Measurements from ENCODE around the gene ITPR2. TPM values are rescaled to one million over a fixed set of nuclear protein-coding genes. Genes with fewer than 3 reads are reported as not detected.

The ITPR2 gene
- total RNA-seq, 4 donors from 2014 or later, result 32.6 to 87.5 (median 51.9) TPM

DNA sequence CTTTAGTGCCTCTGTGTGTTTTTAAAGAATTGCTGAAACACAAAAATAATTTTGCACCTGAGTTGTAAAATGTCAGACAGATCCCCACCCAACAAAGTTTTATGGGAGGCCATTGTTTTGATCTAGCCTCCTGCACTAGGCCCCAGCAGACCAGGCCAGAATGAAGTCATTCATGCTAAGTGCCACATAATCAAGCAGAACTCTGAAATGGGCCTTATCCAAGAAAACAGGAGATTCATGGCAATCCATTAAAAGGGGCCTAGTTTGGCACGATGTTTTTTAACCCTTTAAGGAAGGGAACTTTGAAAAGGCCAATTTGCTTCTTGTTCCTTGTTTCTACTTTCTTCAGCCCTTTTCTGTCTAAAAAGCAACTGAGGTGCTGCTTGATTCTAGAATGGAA lies 260.9 kb downstream of the ITPR2 start:
- Histone ChIP-seq H3K27me3 (no peaks in the 10 kb centered on the region), H3K9me3 (no peaks in the 10 kb centered on the region), H3K27ac (no peak overlapping the region), H3K36me3 (peaks cover 0 to 14% (median 0%) of the 10 kb centered on the region in 3 donors), H3K4me1 (no peaks in the 10 kb centered on the region), H3K4me3 (no peak overlapping the region)
- DNase-seq, result no peak
- TF ChIP-seq, protein P1, sequence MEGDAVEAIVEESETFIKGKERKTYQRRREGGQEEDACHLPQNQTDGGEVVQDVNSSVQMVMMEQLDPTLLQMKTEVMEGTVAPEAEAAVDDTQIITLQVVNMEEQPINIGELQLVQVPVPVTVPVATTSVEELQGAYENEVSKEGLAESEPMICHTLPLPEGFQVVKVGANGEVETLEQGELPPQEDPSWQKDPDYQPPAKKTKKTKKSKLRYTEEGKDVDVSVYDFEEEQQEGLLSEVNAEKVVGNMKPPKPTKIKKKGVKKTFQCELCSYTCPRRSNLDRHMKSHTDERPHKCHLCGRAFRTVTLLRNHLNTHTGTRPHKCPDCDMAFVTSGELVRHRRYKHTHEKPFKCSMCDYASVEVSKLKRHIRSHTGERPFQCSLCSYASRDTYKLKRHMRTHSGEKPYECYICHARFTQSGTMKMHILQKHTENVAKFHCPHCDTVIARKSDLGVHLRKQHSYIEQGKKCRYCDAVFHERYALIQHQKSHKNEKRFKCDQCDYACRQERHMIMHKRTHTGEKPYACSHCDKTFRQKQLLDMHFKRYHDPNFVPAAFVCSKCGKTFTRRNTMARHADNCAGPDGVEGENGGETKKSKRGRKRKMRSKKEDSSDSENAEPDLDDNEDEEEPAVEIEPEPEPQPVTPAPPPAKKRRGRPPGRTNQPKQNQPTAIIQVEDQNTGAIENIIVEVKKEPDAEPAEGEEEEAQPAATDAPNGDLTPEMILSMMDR (IDR thresholded peaks at IDR 0.05), result no peak
- no peak for TF ChIP-seq POLR2A (IDR thresholded peaks at IDR 0.05)

GRCh38 chr12:26571560-26571959 lies 261.4 kb downstream of the ITPR2 start:
- H3K4me1 ChIP-seq, result no peaks in the 10 kb centered on the region
- H3K36me3 ChIP-seq, result peaks cover 0 to 9% (median 0%) of the 10 kb centered on the region in 3 donors
- DNase-seq, result no peak
- H3K27me3 ChIP-seq, result no peaks in the 10 kb centered on the region
- TF ChIP-seq POLR2A (IDR thresholded peaks at IDR 0.05), result no peak
- TF ChIP-seq, protein P1 (IDR thresholded peaks at IDR 0.05), result no peak
- H3K27ac ChIP-seq, result no peak overlapping the region
- no peaks in the 10 kb centered on the region for H3K9me3 ChIP-seq
- H3K4me3 ChIP-seq, result no peak overlapping the region

GRCh38 chr12:26567126-26567525 lies 265.9 kb downstream of the ITPR2 start:
- TF ChIP-seq POLR2A (IDR thresholded peaks at IDR 0.05), result no peak
- TF ChIP-seq, protein P1 (IDR thresholded peaks at IDR 0.05), result no peak
- Histone ChIP-seq H3K27me3 (no peaks in the 10 kb centered on the region), H3K9me3 (no peaks in the 10 kb centered on the region), H3K27ac (no peak overlapping the region), H3K4me3 (no peak overlapping the region), H3K36me3 (peaks cover 0 to 6% (median 0%) of the 10 kb centered on the region in 3 donors), H3K4me1 (no peaks in the 10 kb centered on the region)
- no peak for DNase-seq

- no peaks in the 10 kb centered on the region for H3K9me3 ChIP-seq
- DNase-seq, result no peak
- H3K27ac ChIP-seq, result no peak overlapping the region
- TF ChIP-seq, protein P1 (IDR thresholded peaks at IDR 0.05), result no peak
- no peak for TF ChIP-seq POLR2A (IDR thresholded peaks at IDR 0.05)
- H3K36me3 ChIP-seq, result peaks cover 0 to 7% (median 0%) of the 10 kb centered on the region in 3 donors
- no peaks in the 10 kb centered on the region for H3K27me3 ChIP-seq
- no peaks in the 10 kb centered on the region for H3K4me1 ChIP-seq
- no peak overlapping the region for H3K4me3 ChIP-seq
Measured at GRCh38 chr12:26566675-26567074, 266.3 kb downstream of the ITPR2 start.

DNA sequence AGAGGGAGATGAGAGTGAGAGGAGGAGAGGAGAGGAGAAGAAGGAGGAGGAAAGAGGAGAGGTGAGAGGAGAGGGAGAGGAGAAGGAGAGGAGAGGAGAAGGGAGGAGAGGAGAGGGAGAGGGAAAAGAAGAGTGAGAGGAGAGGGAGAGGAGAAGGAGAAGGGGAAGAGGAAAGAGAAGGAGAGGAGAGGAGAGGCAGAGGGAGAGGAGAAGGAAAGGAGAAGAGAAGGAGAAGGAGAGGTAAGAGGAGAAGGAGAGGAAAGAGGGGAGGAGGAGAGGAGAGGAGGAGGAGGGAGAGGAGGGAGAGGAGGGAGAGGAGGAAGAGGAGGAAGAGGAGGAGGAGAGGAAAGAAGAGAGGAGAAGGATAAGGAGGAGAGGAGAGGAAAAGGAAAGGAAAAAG lies 266.8 kb downstream of the ITPR2 start:
- Histone ChIP-seq H3K4me1 (no peaks in the 10 kb centered on the region), H3K27me3 (no peaks in the 10 kb centered on the region), H3K9me3 (no peaks in the 10 kb centered on the region), H3K4me3 (no peak overlapping the region), H3K27ac (no peak overlapping the region), H3K36me3 (peaks cover 0 to 12% (median 0%) of the 10 kb centered on the region in 3 donors)
- no peak for TF ChIP-seq POLR2A (IDR thresholded peaks at IDR 0.05)
- TF ChIP-seq, protein P1 (IDR thresholded peaks at IDR 0.05), result no peak
- DNase-seq, result no peak

DNA sequence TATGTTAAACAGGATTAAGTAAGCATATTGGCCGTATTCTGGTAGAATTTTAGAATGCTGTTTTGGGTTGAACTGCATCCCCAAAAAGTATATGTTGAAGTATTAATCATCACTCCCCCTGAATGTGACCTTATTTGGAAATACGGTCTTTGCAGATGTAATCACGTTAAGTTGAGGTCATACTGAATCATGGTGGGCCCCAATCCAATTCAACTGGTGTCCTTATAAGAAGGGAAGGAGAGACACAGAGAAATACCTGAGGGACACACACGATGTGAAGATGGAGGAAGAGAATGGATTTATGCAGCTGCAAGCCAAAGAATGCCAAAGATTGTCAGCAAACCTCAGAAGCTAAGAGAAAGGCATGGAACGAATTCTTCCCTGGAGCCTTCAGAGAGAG lies 268.6 kb downstream of the ITPR2 start:
- no peaks in the 10 kb centered on the region for H3K27me3 ChIP-seq
- no peaks in the 10 kb centered on the region for H3K9me3 ChIP-seq
- H3K4me3 ChIP-seq, result no peak overlapping the region
- TF ChIP-seq POLR2A (IDR thresholded peaks at IDR 0.05), result no peak
- TF ChIP-seq, protein P1 (IDR thresholded peaks at IDR 0.05), result no peak
- H3K4me1 ChIP-seq, result no peaks in the 10 kb centered on the region
- H3K27ac ChIP-seq, result no peak overlapping the region
- peaks cover 0 to 16% (median 0%) of the 10 kb centered on the region in 3 donors for H3K36me3 ChIP-seq
- DNase-seq, result no peak

Data from Peyer's patch (tissue), 4 donors.